A673 (cell line): Measurements from ENCODE around the gene GFY. TPM values are rescaled to one million over a fixed set of nuclear protein-coding genes. Genes with fewer than 3 reads are reported as not detected.
"Not testable (repeated sequence)": the region's sequence is repeated elsewhere in the genome, so short reads cannot be mapped to it uniquely, and the experiment has no call there.

Experiments
- BruUV-seq: library from RNA; stranded (reverse); fragments of 400-500 nt; replicated peaks from 2 replicates; lab custom pipeline; 2021; lab: Mats Ljungman, UMichigan
- CTCF ChIA-PET: fragments of 300-600 bp; sonication (Branson Sonifier 250); formaldehyde crosslinking; loops from one replicate; lab custom pipeline; 2022; ENCODE audit warnings: antibody characterized with exemption; lab: Charles Lee
- POLR2A ChIA-PET: fragments of 300-600 bp; sonication (Branson Sonifier 250); formaldehyde crosslinking; loops from one replicate; lab custom pipeline; 2022; ENCODE audit warnings: antibody characterized with exemption; ENCODE audit not compliant: low non-redundant PET; lab: Charles Lee
- DNase-seq: peaks from one replicate; pipeline ENCODE4 v3.0.0-alpha.2; 2015; ENCODE audit warnings: low spot score
- H3K27ac ChIP-seq: fragments of 200-600 bp; sonication (generic); 2 replicates; pipeline ENCODE4 v1.5.1; 2016; ENCODE audit warnings: mixed run types, low read depth, mild to moderate bottlenecking, mixed read lengths, antibody characterized with exemption, low read length; ENCODE audit not compliant: poor library complexity, severe bottlenecking
- H3K27me3 ChIP-seq: fragments of 200-600 bp; sonication (generic); replicated peaks from 2 replicates; pipeline ENCODE4 v1.6.1; 2017; ENCODE audit warnings: mixed run types, low read depth, mild to moderate bottlenecking, mixed read lengths, antibody characterized with exemption, low read length; ENCODE audit not compliant: insufficient read depth, poor library complexity
- H3K36me3 ChIP-seq: fragments of 200-600 bp; sonication (generic); 2 replicates; pipeline ENCODE4 v1.6.1; 2016; ENCODE audit warnings: mixed run types, mild to moderate bottlenecking, mixed read lengths, antibody characterized with exemption, low read length; ENCODE audit not compliant: insufficient read depth, poor library complexity, severe bottlenecking
- H3K4me1 ChIP-seq: fragments of 200-600 bp; sonication (generic); 2 replicates; pipeline ENCODE4 v1.6.1; 2017; ENCODE audit warnings: mixed run types, mild to moderate bottlenecking, mixed read lengths, antibody characterized with exemption, low read length; ENCODE audit not compliant: insufficient read depth, poor library complexity, severe bottlenecking
- H3K4me3 ChIP-seq: fragments of 200-600 bp; sonication (generic); 2 replicates; pipeline ENCODE4 v1.5.1; 2016; ENCODE audit warnings: low read depth, mixed run types, mild to moderate bottlenecking, mixed read lengths, low read length; ENCODE audit not compliant: poor library complexity, severe bottlenecking
- H3K9me3 ChIP-seq: fragments of 200-600 bp; sonication (generic); 2 replicates; pipeline ENCODE4 v1.6.1; 2016; ENCODE audit warnings: mixed run types, low read depth, mild to moderate bottlenecking, mixed read lengths, antibody characterized with exemption, low read length; ENCODE audit not compliant: poor library complexity, severe bottlenecking
- EZH2 ChIP-seq: fragments of 200-600 bp; sonication (generic); IDR thresholded peaks from 2 replicates; pipeline ENCODE4 v1.6.1; 2017; ENCODE audit warnings: borderline replicate concordance, low read depth, mild to moderate bottlenecking, mixed read lengths, antibody characterized with exemption, low read length; ENCODE audit not compliant: poor library complexity, severe bottlenecking
- intact Hi-C: fragments of 100-400 bp; cut with micrococcal nuclease; formaldehyde crosslinking; loops from one replicate; pipeline ENCODE4 v1.10.0; 2022; ENCODE audit not compliant: unreplicated experiment
- total RNA-seq: library from RNA; stranded (reverse); gene quantifications from 2 replicates; pipeline ENCODE4 v1.2.3, GENCODE V29; 2021
- TF ChIP-seq, protein P1 (sequence below): fragments of 300-800, 200-600 bp; sonication (generic); conservative IDR thresholded peaks from 2 replicates; pipeline ENCODE4 v1.5.1; 2017; ENCODE audit warnings: low read depth, mild to moderate bottlenecking, antibody characterized with exemption, low read length, moderate library complexity, mixed read lengths

GFY gene
- total RNA-seq, 1 experiment from 2014 or later: not detected

DNA sequence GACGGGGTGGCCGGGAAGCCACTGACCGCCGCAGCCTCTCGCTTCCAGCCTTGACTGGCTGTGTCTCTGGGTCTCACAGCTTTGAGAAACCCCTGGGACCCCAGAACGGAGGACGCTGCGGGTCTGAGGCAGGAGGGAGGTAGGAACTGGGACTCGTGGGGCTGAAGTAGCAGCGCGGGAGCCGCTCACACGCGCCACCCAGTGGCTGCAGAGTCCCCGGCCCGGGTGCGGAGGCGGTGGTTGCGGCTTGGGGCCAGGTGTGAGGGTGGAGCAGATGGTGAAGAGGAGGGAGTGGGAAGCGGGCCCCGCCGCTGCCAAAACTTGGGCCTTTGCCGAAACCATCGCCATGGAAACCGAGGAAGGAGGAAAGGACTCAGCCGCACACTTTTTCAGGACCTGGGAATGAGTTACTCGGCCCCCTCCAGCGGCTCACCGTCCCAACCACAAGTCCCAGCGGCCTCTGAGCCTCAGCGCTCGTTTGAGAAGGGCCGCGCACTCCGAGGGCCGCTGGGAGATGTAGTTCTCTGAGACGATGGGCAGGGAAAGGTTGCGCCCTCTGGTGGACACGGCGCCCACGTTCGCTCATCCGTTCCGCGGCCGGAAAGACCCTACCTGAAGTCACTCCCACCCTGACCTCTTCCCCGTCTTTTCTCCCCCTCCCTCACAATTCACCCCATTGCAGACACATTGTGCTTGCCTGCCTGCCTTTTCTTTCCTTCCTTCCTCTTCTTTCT, 18.3 kb downstream of the GFY start:
- H3K27me3 ChIP-seq: peaks cover 27% of the 10 kb centered on the region
- ChIA-PET POLR2A (no interaction called here), CTCF (interaction anchor here (0.7 to 2.2 kb wide), 2 partner anchors 52 to 450 kb away, joined by 3 to 10 read pairs; partner anchors contain the start of gene RUVBL2)
- H3K4me3 ChIP-seq: peak overlapping the region; percentile 68
- TF ChIP-seq, protein P1, sequence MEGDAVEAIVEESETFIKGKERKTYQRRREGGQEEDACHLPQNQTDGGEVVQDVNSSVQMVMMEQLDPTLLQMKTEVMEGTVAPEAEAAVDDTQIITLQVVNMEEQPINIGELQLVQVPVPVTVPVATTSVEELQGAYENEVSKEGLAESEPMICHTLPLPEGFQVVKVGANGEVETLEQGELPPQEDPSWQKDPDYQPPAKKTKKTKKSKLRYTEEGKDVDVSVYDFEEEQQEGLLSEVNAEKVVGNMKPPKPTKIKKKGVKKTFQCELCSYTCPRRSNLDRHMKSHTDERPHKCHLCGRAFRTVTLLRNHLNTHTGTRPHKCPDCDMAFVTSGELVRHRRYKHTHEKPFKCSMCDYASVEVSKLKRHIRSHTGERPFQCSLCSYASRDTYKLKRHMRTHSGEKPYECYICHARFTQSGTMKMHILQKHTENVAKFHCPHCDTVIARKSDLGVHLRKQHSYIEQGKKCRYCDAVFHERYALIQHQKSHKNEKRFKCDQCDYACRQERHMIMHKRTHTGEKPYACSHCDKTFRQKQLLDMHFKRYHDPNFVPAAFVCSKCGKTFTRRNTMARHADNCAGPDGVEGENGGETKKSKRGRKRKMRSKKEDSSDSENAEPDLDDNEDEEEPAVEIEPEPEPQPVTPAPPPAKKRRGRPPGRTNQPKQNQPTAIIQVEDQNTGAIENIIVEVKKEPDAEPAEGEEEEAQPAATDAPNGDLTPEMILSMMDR: peak; percentile 94
- TF ChIP-seq EZH2: no peak
- peak; percentile 98 for DNase-seq
- H3K27ac ChIP-seq: peak overlapping the region; percentile 82
- BruUV-seq: no TSS peak
- peaks cover 2% of the 10 kb centered on the region for H3K36me3 ChIP-seq
- H3K4me1 ChIP-seq: peaks cover 29% of the 10 kb centered on the region
- intact Hi-C loops: loop anchor here (1.0 to 5.0 kb wide), 4 partner anchors 51 to 346 kb away; no protein-coding TSS in a partner anchor
- H3K9me3 ChIP-seq: no peaks in the 10 kb centered on the region

DNA sequence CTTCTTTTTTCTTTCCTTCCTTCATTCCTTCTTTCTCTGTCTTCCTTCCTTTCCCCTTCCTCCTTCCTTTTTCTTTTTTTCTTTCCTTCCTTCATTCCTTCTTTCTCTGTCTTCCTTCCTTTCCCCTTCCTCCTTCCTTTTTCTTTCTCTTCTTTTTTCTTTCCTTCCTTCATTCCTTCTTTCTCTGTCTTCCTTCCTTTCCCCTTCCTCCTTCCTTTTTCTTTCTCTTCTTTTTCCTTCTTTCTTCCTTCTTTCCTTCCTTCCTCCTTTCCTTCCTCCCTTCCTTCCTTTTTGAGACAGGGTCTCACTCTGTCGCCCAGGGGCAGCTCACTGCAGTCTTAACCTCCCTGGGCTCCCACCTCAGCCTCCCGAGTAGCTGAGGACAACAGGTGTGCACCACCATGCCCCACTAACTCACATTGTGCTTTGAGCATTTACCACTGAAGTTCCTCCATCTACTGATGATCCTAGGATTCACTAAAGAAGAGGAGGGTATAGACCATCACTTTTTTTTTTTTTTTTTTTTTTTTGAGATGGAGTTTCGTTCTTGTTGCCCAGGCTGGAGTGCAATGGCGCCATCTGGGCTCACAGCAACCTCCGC, 19.0 kb downstream of the GFY start:
- intact Hi-C loops: loop anchor here (5.0 kb wide), 2 partner anchors 217 to 347 kb away; no protein-coding TSS in a partner anchor
- POLR2A ChIA-PET, DNase-seq: not testable (repeated sequence)

DNA sequence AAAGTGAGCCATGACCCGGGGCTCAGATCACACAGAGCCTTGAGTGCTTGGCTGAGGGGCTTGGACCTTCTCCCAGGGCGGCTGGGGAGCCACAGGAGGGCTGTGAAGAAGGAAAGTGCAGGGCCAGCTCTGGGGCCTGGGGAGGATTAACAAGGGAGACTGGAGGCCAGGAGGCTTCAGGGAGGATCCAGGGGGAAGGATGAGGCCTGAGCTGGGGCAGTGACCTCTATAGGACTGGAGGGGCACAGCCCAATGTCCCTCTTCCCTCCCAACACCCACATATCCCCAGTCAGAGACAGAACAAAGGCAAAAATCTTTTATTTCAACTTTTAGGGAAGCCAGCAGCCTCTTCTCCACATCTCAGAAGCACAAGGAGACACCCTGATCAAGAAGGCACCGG, 20.8 kb downstream of the GFY start:
- POLR2A ChIA-PET: no interaction called here
- Histone ChIP-seq H3K4me3 (no peak overlapping the region), H3K27me3 (peaks cover 3% of the 10 kb centered on the region), H3K4me1 (peaks cover 34% of the 10 kb centered on the region), H3K9me3 (no peaks in the 10 kb centered on the region), H3K27ac (no peak overlapping the region), H3K36me3 (peaks cover 19% of the 10 kb centered on the region)
- TF ChIP-seq EZH2: no peak
- TF ChIP-seq, protein P1: no peak
- DNase-seq: no peak
- no TSS peak for BruUV-seq
- CTCF ChIA-PET: interaction anchor here (0.6 to 1.9 kb wide), 3 partner anchors 30 to 180 kb away, joined by 3 to 8 read pairs (median 6); no protein-coding TSS in a partner anchor
- intact Hi-C loops: no loop called here

More for the DNA sequence above, 19.0 kb downstream of the GFY start:
- CTCF ChIA-PET: interaction anchor here (0.7 to 1.9 kb wide), 4 partner anchors 13 to 196 kb away, joined by 8 to 18 read pairs (median 10); partner anchors contain the start of gene RRAS
- peaks cover 20% of the 10 kb centered on the region for H3K27me3 ChIP-seq
- not testable (repeated sequence) for BruUV-seq, H3K36me3 ChIP-seq, H3K27ac ChIP-seq, H3K9me3 ChIP-seq
- peak overlapping the region; percentile 68 for H3K4me3 ChIP-seq
- peaks cover 29% of the 10 kb centered on the region for H3K4me1 ChIP-seq
